Caco-2 (cell line): ENCODE measurements around the gene HGFAC. TPM values are rescaled to one million over a fixed set of nuclear protein-coding genes. Genes with fewer than 3 reads are reported as not detected.

Source experiments
- BruUV-seq: library from RNA; stranded (reverse); fragments of 400-500 nt; replicated peaks from 2 replicates; lab custom pipeline; 2021; lab: Mats Ljungman, UMichigan
- CTCF ChIA-PET: fragments of 300-600 bp; sonication (Branson Sonifier 250); formaldehyde crosslinking; loops from one replicate; lab custom pipeline; 2022; ENCODE audit warnings: antibody characterized with exemption; lab: Charles Lee
- POLR2A ChIA-PET: fragments of 300-600 bp; sonication (Branson Sonifier 250); formaldehyde crosslinking; loops from one replicate; lab custom pipeline; 2022; ENCODE audit warnings: antibody characterized with exemption; lab: Charles Lee
- DNase-seq, 2 experiments: peaks; one replicate each; pipeline versions ENCODE4 v3.0.0 to v3.0.0-alpha.2; 2020 to 2022
- H3K27me3 ChIP-seq: replicated peaks from 2 replicates; pipeline ENCODE4 v1.6.0; 2011; ENCODE audit warnings: low read length; ENCODE audit not compliant: control insufficient read depth, insufficient read depth
- H3K36me3 ChIP-seq: 2 replicates; pipeline ENCODE4 v1.5.1; 2011; ENCODE audit warnings: low read length; ENCODE audit not compliant: control insufficient read depth, insufficient read depth
- H3K4me1 ChIP-seq: fragments of 250-450 bp; sonication (Bioruptor Pico); 2 replicates; pipeline ENCODE4 v1.5.1; 2020; ENCODE audit warnings: mild to moderate bottlenecking
- H3K4me3 ChIP-seq: 2 replicates; pipeline ENCODE4 v1.5.1; 2011; ENCODE audit warnings: low read depth, mild to moderate bottlenecking, control low read depth, low read length
- H3K9me3 ChIP-seq: fragments of 250-450 bp; sonication (Bioruptor Pico); 2 replicates; pipeline ENCODE4 v1.5.1; 2020; ENCODE audit warnings: mild to moderate bottlenecking, moderate library complexity
- H3K27ac Mint-ChIP-seq: one replicate; pipeline ENCODE4 v1.8.0; 2022; ENCODE audit warnings: mixed read lengths; ENCODE audit not compliant: unreplicated experiment
- H3K27me3 Mint-ChIP-seq: one replicate; pipeline ENCODE4 v1.8.0; 2022; ENCODE audit warnings: mixed read lengths; ENCODE audit not compliant: insufficient read depth, unreplicated experiment
- H3K36me3 Mint-ChIP-seq: one replicate; pipeline ENCODE4 v1.8.0; 2022; ENCODE audit warnings: mild to moderate bottlenecking, mixed read lengths; ENCODE audit not compliant: insufficient read depth, unreplicated experiment
- H3K4me1 Mint-ChIP-seq: one replicate; pipeline ENCODE4 v1.8.0; 2022; ENCODE audit warnings: low read depth, mixed read lengths; ENCODE audit not compliant: unreplicated experiment
- H3K4me3 Mint-ChIP-seq: one replicate; pipeline ENCODE4 v1.8.0; 2022; ENCODE audit warnings: mild to moderate bottlenecking, moderate library complexity, mixed read lengths; ENCODE audit not compliant: unreplicated experiment
- H3K9me3 Mint-ChIP-seq: one replicate; pipeline ENCODE4 v1.8.0; 2022; ENCODE audit warnings: mixed read lengths; ENCODE audit not compliant: unreplicated experiment
- intact Hi-C: fragments of 100-400 bp; cut with micrococcal nuclease; formaldehyde crosslinking; loops from one replicate; pipeline ENCODE4 v1.10.0; 2022; ENCODE audit not compliant: unreplicated experiment
- total RNA-seq: library from RNA; stranded (reverse); gene quantifications from 2 replicates; pipeline ENCODE4 v1.2.3, GENCODE V29; 2022
- TF ChIP-seq, protein P1 (sequence below), 2 experiments: fragments of 200-600 bp in 1 of 2; IDR thresholded peaks; 1 replicate in 1 of 2; 2 replicates in 1 of 2; pipeline versions ENCODE4 v1.5.1 to v1.8.0; 2011 to 2022; ENCODE audit warnings: antibody characterized with exemption in 1 of 2, control low read depth in 1 of 2, inconsistent platforms in 1 of 2, low read depth in 1 of 2, low read length in 1 of 2, mild to moderate bottlenecking in 1 of 2, moderate library complexity in 1 of 2; ENCODE audit not compliant: insufficient read depth in 1 of 2, severe bottlenecking in 1 of 2, unreplicated experiment in 1 of 2

HGFAC gene
- total RNA-seq, 1 experiment from 2014 or later: 0.48 TPM

DNA sequence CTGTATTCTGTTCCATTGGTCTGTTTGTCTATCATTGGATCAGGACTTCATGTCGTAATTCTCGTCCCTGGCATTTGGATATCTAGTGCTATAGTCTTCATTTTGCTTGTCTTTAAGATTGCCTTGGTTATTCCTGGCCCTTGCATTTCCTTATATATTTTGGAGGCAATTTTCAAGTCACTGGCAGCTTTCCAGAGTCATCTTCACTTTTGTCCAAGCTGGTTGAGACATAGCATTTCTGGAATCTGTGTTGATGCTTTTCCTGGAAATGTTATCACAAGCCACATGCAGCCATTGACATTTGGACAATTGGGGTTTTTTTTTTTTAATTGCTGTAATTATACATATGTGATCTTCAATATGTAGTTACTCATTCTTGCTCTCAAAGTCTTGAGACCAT, 45.2 kb upstream of the HGFAC start:
- Histone ChIP-seq H3K36me3 (no peaks in the 10 kb centered on the region), H3K9me3 (no peaks in the 10 kb centered on the region), H3K27me3 (no peaks in the 10 kb centered on the region), H3K4me3 (no peak overlapping the region), H3K4me1 (no peaks in the 10 kb centered on the region)
- no peak for DNase-seq
- ChIA-PET POLR2A (no interaction called here), CTCF (no interaction called here)
- H3K9me3 Mint-ChIP-seq: no peaks in the 10 kb centered on the region
- no peaks in the 10 kb centered on the region for H3K27me3 Mint-ChIP-seq
- H3K36me3 Mint-ChIP-seq: peaks cover 10% of the 10 kb centered on the region
- no peak overlapping the region for H3K4me3 Mint-ChIP-seq
- TF ChIP-seq, protein P1, sequence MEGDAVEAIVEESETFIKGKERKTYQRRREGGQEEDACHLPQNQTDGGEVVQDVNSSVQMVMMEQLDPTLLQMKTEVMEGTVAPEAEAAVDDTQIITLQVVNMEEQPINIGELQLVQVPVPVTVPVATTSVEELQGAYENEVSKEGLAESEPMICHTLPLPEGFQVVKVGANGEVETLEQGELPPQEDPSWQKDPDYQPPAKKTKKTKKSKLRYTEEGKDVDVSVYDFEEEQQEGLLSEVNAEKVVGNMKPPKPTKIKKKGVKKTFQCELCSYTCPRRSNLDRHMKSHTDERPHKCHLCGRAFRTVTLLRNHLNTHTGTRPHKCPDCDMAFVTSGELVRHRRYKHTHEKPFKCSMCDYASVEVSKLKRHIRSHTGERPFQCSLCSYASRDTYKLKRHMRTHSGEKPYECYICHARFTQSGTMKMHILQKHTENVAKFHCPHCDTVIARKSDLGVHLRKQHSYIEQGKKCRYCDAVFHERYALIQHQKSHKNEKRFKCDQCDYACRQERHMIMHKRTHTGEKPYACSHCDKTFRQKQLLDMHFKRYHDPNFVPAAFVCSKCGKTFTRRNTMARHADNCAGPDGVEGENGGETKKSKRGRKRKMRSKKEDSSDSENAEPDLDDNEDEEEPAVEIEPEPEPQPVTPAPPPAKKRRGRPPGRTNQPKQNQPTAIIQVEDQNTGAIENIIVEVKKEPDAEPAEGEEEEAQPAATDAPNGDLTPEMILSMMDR (IDR thresholded peaks at IDR 0.05; ENCODE audit: insufficient read depth in 1 of 2, low read depth in 1 of 2, low read length in 1 of 2, severe bottlenecking in 1 of 2, unreplicated experiment in 1 of 2): no peak
- H3K4me1 Mint-ChIP-seq: no peaks in the 10 kb centered on the region
- intact Hi-C loops: no loop called here
- BruUV-seq: no TSS peak
- H3K27ac Mint-ChIP-seq: no peak overlapping the region

DNA sequence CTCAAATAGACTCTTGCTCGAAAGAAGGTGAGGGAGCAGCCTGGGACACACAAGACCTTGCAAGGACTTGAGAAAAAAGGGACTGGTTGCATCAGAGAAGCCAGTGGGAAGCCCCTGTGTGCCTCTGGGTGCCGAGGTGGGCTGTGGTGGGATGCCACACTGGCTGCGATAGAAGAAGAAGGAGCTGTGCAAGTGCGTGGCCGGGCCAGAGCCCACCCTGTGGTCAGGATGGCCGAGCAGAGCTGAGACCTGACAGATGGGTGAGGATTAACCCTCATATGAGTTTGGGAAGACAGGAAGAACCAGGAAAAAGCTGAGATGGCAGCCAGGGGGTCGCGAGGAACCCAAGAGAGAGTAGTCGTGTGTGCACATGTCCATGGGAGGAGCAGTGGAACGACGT, 44.6 kb upstream of the HGFAC start:
- no peaks in the 10 kb centered on the region for H3K27me3 Mint-ChIP-seq
- no TSS peak for BruUV-seq
- H3K27me3 ChIP-seq: no peaks in the 10 kb centered on the region
- no peaks in the 10 kb centered on the region for H3K36me3 ChIP-seq
- H3K4me3 Mint-ChIP-seq: no peak overlapping the region
- H3K4me1 Mint-ChIP-seq: no peaks in the 10 kb centered on the region
- POLR2A ChIA-PET: no interaction called here
- TF ChIP-seq, protein P1 (IDR thresholded peaks at IDR 0.05; ENCODE audit: insufficient read depth in 1 of 2, low read depth in 1 of 2, low read length in 1 of 2, severe bottlenecking in 1 of 2, unreplicated experiment in 1 of 2): no peak
- CTCF ChIA-PET: no interaction called here
- H3K4me1 ChIP-seq: no peaks in the 10 kb centered on the region
- no peaks in the 10 kb centered on the region for H3K9me3 Mint-ChIP-seq
- no peaks in the 10 kb centered on the region for H3K9me3 ChIP-seq
- no peak for DNase-seq
- H3K4me3 ChIP-seq: no peak overlapping the region
- H3K27ac Mint-ChIP-seq: no peak overlapping the region
- peaks cover 10% of the 10 kb centered on the region for H3K36me3 Mint-ChIP-seq
- intact Hi-C loops: no loop called here

DNA sequence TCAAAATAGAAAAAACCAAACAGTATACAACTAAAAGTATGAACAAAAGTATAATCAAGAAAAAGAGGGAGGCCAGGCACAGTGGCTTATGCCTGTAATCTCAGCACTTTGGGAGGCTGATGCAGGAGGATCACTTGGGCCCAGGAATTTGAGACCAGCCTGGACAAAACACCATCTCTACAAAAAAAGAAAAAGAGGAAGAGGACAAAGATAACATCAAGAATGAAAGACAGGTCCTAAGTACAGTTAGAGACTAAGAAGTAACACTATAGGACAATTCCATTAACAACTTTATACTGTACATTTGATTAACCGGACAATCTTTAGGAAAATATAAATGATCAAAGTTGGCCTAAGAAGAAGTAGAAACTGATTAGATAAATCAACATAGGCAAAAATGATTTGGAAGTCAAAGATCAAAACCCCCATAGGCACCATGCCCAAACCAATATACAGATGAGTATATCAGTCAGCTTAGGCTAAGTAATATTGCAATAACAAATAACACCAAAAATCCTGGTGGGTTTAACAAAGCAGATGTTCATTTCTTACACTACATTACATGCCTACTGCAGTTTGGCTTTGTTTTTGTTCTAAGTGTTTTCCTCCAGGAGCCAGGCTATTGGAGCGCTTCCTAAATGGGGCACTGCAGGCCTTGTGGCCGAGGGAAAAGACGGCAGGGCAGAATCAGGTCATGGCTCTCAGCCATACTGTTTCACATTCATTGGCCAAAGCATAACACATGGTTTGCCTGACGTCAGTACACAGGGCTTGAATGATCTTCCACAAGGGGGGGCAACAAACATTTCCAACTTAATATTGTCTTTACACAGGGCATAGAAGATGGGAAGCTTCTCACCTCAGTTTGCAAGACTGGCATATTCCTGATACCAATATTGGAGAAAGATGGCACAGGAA, 42.2 kb upstream of the HGFAC start:
- no TSS peak for BruUV-seq
- intact Hi-C loops: no loop called here
- Histone ChIP-seq H3K4me1 (no peaks in the 10 kb centered on the region), H3K4me3 (no peak overlapping the region), H3K36me3 (no peaks in the 10 kb centered on the region; the same call in 1 of the 2 replicates), H3K27me3 (no peaks in the 10 kb centered on the region), H3K9me3 (no peaks in the 10 kb centered on the region)
- DNase-seq: no peak
- no peaks in the 10 kb centered on the region for H3K4me1 Mint-ChIP-seq
- no peak overlapping the region for H3K27ac Mint-ChIP-seq
- no peaks in the 10 kb centered on the region for H3K9me3 Mint-ChIP-seq
- H3K27me3 Mint-ChIP-seq: no peaks in the 10 kb centered on the region
- H3K4me3 Mint-ChIP-seq: no peak overlapping the region
- peaks cover 10% of the 10 kb centered on the region for H3K36me3 Mint-ChIP-seq
- POLR2A ChIA-PET: no interaction called here
- TF ChIP-seq, protein P1 (IDR thresholded peaks at IDR 0.05; ENCODE audit: insufficient read depth in 1 of 2, low read depth in 1 of 2, low read length in 1 of 2, severe bottlenecking in 1 of 2, unreplicated experiment in 1 of 2): no peak
- CTCF ChIA-PET: no interaction called here
